ENCODE measurements around the gene DNAH1. TPM values are rescaled to one million over a fixed set of nuclear protein-coding genes. Genes with fewer than 3 reads are reported as not detected.

The DNAH1 gene
- polyA plus RNA-seq, 1 donor (not counting 4 experiments of a cell fraction or from before 2014, with no cell fraction given), result 0.33 TPM

DNA sequence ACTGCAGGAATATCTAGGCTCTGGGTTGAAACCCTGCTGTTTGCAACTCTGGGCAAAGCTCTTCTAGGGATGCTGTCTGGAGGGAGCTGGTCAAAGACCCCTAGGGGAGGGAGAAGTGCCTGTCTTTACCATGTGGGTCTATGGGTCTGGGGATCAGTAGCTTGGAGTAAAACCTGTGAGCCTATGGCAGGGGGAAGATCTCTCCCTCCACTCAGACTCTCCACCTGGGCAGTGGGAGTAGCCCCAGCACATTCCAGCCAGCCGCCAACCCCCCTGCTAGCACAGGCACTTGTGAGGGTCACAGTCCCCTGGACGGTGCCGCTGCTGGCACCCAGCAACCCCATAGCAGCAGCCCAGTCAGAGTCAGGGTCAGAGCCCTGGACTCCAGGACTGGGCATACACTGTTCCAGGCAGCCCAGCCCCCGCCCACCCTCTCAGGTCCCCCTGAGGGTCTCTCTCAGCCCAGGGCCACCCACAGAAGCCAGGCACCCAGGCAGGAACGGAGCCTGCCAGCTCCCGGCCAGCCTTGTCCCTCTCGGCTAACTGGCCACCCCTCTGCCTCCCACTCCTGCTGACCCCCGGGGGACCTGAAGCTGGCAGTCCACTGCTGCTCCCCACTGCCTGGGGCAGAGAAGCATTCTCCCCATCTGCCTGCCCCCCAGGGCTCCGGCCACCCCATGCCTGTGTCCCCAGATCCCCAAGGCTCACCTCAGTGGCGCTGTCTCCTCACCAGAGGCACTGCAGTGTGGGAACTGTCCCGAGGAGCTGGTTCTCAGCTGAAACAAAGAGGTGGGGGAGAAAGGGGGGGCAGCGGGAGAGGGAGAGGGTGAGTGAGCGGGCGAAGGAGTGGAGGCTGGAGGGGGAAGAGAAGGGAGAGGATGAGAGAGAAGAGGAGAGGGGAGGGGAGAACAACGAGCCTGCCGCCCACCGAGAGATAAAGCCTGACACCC lies 17.7 kb upstream of the DNAH1 start:
- dilution Hi-C loops (cut with MboI; ENCODE audit: extremely low pct_ligation_motif_present, low sequenced_read_pairs), result no loop called here
- no peaks in the 10 kb centered on the region for H4K20me1 ChIP-seq (ENCODE audit: control insufficient read depth, extremely low read depth, insufficient read depth, low read length)
- peaks cover 10% of the 10 kb centered on the region for H3K4me1 ChIP-seq (ENCODE audit: control insufficient read depth, extremely low read depth, insufficient read depth, low read length)
- H3K27ac ChIP-seq (ENCODE audit: control insufficient read depth, insufficient read depth, low read length), result no peak overlapping the region
- H2AFZ ChIP-seq (ENCODE audit: control insufficient read depth, low read length), result no peak overlapping the region
- FAIRE-seq (no peak), DNase-seq (ENCODE audit: low read depth, low spot score) (no peak)
- H3K27me3 ChIP-seq (ENCODE audit: control insufficient read depth, extremely low read depth, insufficient read depth, low read length), result no peaks in the 10 kb centered on the region
- H3K9me3 ChIP-seq (ENCODE audit: control insufficient read depth, low read depth, low read length), result no peaks in the 10 kb centered on the region
- H3K36me3 ChIP-seq (ENCODE audit: control insufficient read depth in 2 of 2, extremely low read depth in 1 of 2, insufficient read depth in 2 of 2, low read length in 2 of 2), result peaks cover 3 to 4% of the 10 kb centered on the region in 2 experiments
- no peak for TF ChIP-seq EZH2 (IDR thresholded peaks at IDR 0.05; ENCODE audit: low read length)
- TF ChIP-seq, protein P1, sequence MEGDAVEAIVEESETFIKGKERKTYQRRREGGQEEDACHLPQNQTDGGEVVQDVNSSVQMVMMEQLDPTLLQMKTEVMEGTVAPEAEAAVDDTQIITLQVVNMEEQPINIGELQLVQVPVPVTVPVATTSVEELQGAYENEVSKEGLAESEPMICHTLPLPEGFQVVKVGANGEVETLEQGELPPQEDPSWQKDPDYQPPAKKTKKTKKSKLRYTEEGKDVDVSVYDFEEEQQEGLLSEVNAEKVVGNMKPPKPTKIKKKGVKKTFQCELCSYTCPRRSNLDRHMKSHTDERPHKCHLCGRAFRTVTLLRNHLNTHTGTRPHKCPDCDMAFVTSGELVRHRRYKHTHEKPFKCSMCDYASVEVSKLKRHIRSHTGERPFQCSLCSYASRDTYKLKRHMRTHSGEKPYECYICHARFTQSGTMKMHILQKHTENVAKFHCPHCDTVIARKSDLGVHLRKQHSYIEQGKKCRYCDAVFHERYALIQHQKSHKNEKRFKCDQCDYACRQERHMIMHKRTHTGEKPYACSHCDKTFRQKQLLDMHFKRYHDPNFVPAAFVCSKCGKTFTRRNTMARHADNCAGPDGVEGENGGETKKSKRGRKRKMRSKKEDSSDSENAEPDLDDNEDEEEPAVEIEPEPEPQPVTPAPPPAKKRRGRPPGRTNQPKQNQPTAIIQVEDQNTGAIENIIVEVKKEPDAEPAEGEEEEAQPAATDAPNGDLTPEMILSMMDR (optimal IDR thresholded peaks at IDR 0.05 in 1 of 3, IDR thresholded peaks at IDR 0.05 in 1 of 3, conservative IDR thresholded peaks at IDR 0.05 in 1 of 3; ENCODE audit: extremely low read depth in 1 of 3, insufficient read depth in 2 of 3, low read length in 3 of 3), result no peak
- H3K79me2 ChIP-seq (ENCODE audit: control insufficient read depth, insufficient read depth, low read length), result no peaks in the 10 kb centered on the region
- no peak overlapping the region for H3K4me3 ChIP-seq (ENCODE audit: control insufficient read depth in 2 of 3, extremely low read depth in 1 of 3, insufficient read depth in 2 of 3, low read depth in 1 of 3, low read length in 3 of 3)
- H3K9ac ChIP-seq (ENCODE audit: control insufficient read depth, extremely low read depth, insufficient read depth, low read length), result no peak overlapping the region
- H3K9me1 ChIP-seq (ENCODE audit: control insufficient read depth, extremely low read depth, insufficient read depth, low read length), result no peaks in the 10 kb centered on the region
- no peak overlapping the region for H3K4me2 ChIP-seq (ENCODE audit: control insufficient read depth, extremely low read depth, insufficient read depth, low read depth, low read length)

DNA sequence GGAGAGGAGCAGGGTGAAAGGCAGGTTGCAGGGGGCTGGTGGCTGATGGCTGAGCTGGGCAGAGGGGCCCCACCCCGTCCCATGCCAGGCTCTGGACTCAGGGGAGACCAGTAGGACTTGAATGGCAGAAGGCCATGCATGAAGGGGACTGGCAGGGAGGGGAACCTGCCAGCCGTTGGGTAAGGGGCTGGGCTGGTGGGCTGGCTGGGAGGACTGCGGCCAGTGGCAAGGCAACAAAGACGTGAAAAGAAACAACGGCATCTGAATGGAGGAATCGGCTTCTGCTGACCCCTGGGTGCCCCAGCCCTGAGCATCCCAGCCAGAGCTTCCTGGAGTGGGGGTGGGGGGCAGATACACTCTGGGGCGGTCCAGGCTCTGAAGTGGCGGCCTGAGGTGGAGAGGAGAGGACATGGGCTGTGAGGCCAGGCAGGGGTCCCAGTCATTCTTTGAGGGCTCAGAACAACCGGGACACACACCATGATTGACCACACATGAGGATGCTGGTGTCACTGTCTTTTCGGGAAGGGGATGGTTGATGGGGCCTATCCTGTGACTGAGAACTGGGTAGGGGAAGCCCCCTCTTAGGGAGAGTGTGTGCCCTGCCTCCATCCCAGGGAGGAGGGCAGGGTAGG lies 16.8 kb upstream of the DNAH1 start:
- H3K27ac ChIP-seq (ENCODE audit: control insufficient read depth, insufficient read depth, low read length), result no peak overlapping the region
- no peaks in the 10 kb centered on the region for H3K9me1 ChIP-seq (ENCODE audit: control insufficient read depth, extremely low read depth, insufficient read depth, low read length)
- H3K4me2 ChIP-seq (ENCODE audit: control insufficient read depth, extremely low read depth, insufficient read depth, low read depth, low read length), result no peak overlapping the region

More for the DNA sequence above, 16.8 kb upstream of the DNAH1 start:
- no peaks in the 10 kb centered on the region for H3K79me2 ChIP-seq (ENCODE audit: control insufficient read depth, insufficient read depth, low read length)
- H4K20me1 ChIP-seq (ENCODE audit: control insufficient read depth, extremely low read depth, insufficient read depth, low read length), result no peaks in the 10 kb centered on the region
- no peak for TF ChIP-seq EZH2 (IDR thresholded peaks at IDR 0.05; ENCODE audit: low read length)
- TF ChIP-seq, protein P1 (optimal IDR thresholded peaks at IDR 0.05 in 1 of 3, IDR thresholded peaks at IDR 0.05 in 1 of 3, conservative IDR thresholded peaks at IDR 0.05 in 1 of 3; ENCODE audit: extremely low read depth in 1 of 3, insufficient read depth in 2 of 3, low read length in 3 of 3), result no peak
- no peaks in the 10 kb centered on the region for H3K9me3 ChIP-seq (ENCODE audit: control insufficient read depth, low read depth, low read length)
- H3K4me1 ChIP-seq (ENCODE audit: control insufficient read depth, extremely low read depth, insufficient read depth, low read length), result peaks cover 10% of the 10 kb centered on the region
- H3K36me3 ChIP-seq (ENCODE audit: control insufficient read depth in 2 of 2, extremely low read depth in 1 of 2, insufficient read depth in 2 of 2, low read length in 2 of 2), result no peaks in the 10 kb centered on the region
- DNase-seq (ENCODE audit: low read depth, low spot score), result no peak
- H3K9ac ChIP-seq (ENCODE audit: control insufficient read depth, extremely low read depth, insufficient read depth, low read length), result no peak overlapping the region
- FAIRE-seq, result no peak
- H3K4me3 ChIP-seq (ENCODE audit: control insufficient read depth in 2 of 3, extremely low read depth in 1 of 3, insufficient read depth in 2 of 3, low read depth in 1 of 3, low read length in 3 of 3), result no peak overlapping the region
- dilution Hi-C loops (cut with MboI; ENCODE audit: extremely low pct_ligation_motif_present, low sequenced_read_pairs), result no loop called here
- no peaks in the 10 kb centered on the region for H3K27me3 ChIP-seq (ENCODE audit: control insufficient read depth, extremely low read depth, insufficient read depth, low read length)
- no peak overlapping the region for H2AFZ ChIP-seq (ENCODE audit: control insufficient read depth, low read length)

Measured in keratinocyte (primary cell).